BLaER1 (cell line): ENCODE results near the gene ZFP69B.

Experiments used
- H3K27ac ChIP-seq: shearing (Covaris generic); formaldehyde crosslinking; 2 replicates; pipeline ENCODE4 v1.8.1; 2022
- H3K27me3 ChIP-seq: shearing (Covaris generic); formaldehyde crosslinking; 2 replicates; pipeline ENCODE4 v1.8.1; 2022
- H3K36me3 ChIP-seq: shearing (Covaris generic); formaldehyde crosslinking; 2 replicates; pipeline ENCODE4 v1.8.1; 2022
- H3K4me1 ChIP-seq: shearing (Covaris generic); formaldehyde crosslinking; 2 replicates; pipeline ENCODE4 v1.8.1; 2022
- H3K4me2 ChIP-seq: shearing (Covaris generic); formaldehyde crosslinking; 2 replicates; pipeline ENCODE4 v1.8.1; 2022
- H3K4me3 ChIP-seq: shearing (Covaris generic); formaldehyde crosslinking; 2 replicates; pipeline ENCODE4 v1.8.1; 2022
- H3K9ac ChIP-seq: shearing (Covaris generic); formaldehyde crosslinking; 2 replicates; pipeline ENCODE4 v1.8.1; 2022
- H3K9me3 ChIP-seq: shearing (Covaris generic); formaldehyde crosslinking; 2 replicates; pipeline ENCODE4 v1.8.1; 2022
- H4K20me1 ChIP-seq: shearing (Covaris generic); formaldehyde crosslinking; 2 replicates; pipeline ENCODE4 v1.8.1; 2022
- Cebpa-rat ChIP-seq: shearing (Covaris generic); IDR thresholded peaks from 2 replicates; pipeline ENCODE4 v1.8.1; 2022

ZFP69B gene

DNA sequence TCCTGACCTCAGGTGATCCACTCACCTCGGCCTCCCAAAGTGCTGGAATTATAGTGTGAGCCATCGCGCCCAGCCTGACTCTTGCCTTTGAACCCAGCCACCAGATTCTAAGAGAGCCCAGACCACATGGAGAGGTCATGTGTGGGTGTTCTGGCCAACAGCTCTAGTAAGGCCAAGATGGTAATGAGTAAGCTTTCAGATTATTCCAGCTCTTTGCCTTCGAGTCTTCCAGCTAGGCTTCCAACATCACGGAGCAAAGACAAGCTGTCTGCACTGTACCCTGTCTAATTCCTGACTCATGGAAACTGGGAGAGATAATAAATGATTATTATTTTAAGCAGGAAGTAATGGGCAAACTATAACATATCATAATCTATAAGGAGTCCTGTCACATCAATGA lies 14.8 kb upstream of the ZFP69B start:
- Histone ChIP-seq H4K20me1 (no peaks in the 10 kb centered on the region), H3K36me3 (no peaks in the 10 kb centered on the region), H3K4me1 (peaks cover 6% of the 10 kb centered on the region), H3K4me3 (no peak overlapping the region), H3K27ac (no peak overlapping the region), H3K4me2 (no peak overlapping the region), H3K27me3 (no peaks in the 10 kb centered on the region), H3K9me3 (peaks cover 13% of the 10 kb centered on the region; the same call in 1 of the 2 replicates), H3K9ac (no peak overlapping the region)
- TF ChIP-seq Cebpa-rat = no peak

DNA sequence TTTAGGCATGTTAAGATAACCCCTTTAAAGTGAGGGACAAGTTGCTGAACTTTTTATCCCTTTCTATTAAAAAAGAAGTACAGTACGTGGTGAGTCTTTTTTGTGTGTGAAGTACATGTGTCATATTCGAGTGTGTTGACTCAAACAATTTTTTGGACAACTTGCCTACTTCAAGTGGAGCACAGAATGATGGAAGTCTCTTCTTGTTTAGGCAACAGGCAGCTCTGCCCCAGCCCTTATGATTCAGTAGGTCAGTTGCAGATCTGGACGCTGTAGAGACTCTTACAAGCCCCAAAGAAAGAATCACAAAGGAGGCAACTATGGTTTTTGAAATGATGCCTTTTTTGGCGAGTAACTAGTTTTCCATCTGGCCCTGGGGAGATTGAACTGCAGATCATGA lies 14.4 kb upstream of the ZFP69B start:
- H3K4me2 ChIP-seq = no peak overlapping the region
- no peak for TF ChIP-seq Cebpa-rat
- H3K27ac ChIP-seq = no peak overlapping the region
- peaks cover 9% of the 10 kb centered on the region; the same call in 1 of the 2 replicates for H3K9me3 ChIP-seq
- H3K27me3 ChIP-seq = no peaks in the 10 kb centered on the region
- H3K4me3 ChIP-seq = no peak overlapping the region
- no peaks in the 10 kb centered on the region for H4K20me1 ChIP-seq
- no peak overlapping the region for H3K9ac ChIP-seq
- no peaks in the 10 kb centered on the region for H3K36me3 ChIP-seq
- peaks cover 2% of the 10 kb centered on the region for H3K4me1 ChIP-seq

DNA sequence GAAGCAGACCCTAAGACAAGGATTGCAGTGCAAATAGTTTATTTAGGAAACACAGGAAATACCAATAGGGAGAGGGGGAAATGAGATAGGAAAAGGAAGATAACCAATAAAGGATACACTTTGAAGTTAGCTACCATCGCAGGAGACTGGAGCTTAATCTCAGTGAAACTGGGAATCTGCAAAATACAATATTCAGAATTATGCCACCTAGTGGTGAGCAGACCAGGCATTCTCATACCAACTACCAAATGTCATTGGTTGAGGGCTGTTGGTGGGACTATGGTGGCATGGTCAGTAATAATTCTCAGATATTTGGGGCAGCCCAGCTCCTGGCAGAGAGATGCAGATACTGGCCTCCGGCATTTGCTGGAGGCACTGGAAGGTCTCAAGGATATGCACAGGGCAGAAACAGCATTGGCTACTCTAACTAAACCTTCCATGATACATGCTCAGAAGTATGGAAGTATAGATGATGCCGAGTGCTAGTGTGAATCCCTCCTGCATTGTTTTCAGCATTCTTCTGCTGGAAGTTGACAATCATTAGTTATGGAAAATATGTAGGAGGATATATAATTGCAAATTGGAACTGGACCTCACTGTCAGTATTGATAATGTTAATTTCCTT lies 11.8 kb upstream of the ZFP69B start:
- H3K9me3 ChIP-seq = peaks cover 11% of the 10 kb centered on the region; the same call in 1 of the 2 replicates
- H3K4me3 ChIP-seq = no peak overlapping the region
- no peaks in the 10 kb centered on the region for H3K36me3 ChIP-seq
- no peak overlapping the region for H3K4me2 ChIP-seq
- H4K20me1 ChIP-seq = no peaks in the 10 kb centered on the region
- H3K27ac ChIP-seq = no peak overlapping the region
- TF ChIP-seq Cebpa-rat = no peak
- no peaks in the 10 kb centered on the region for H3K27me3 ChIP-seq
- no peak overlapping the region for H3K9ac ChIP-seq
- H3K4me1 ChIP-seq = no peaks in the 10 kb centered on the region

DNA sequence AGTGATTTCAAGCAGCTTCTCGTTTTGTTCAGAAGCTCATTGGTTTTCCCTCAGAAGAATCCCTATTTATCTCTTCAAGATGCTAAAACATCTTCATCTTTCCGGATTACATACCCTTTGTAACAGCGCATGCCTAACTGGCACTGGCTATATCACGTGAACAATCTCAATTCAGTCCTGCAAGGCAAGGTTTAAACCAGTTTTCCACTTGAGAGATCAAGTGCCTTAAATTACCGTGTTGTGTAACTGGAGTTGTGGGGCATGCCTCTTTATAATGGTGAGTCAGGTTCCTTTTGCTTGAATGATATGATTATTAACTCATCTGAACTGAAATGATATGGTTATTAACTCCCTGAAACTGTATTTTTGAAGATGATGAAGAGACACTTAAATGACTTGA lies 11.0 kb upstream of the ZFP69B start:
- H3K36me3 ChIP-seq = no peaks in the 10 kb centered on the region
- no peaks in the 10 kb centered on the region for H3K4me1 ChIP-seq
- no peak overlapping the region for H3K27ac ChIP-seq
- no peak overlapping the region for H3K9ac ChIP-seq
- H3K9me3 ChIP-seq = peaks cover 14% of the 10 kb centered on the region; the same call in 1 of the 2 replicates
- H3K4me2 ChIP-seq = no peak overlapping the region
- H3K4me3 ChIP-seq = no peak overlapping the region
- TF ChIP-seq Cebpa-rat = no peak
- H3K27me3 ChIP-seq = no peaks in the 10 kb centered on the region
- H4K20me1 ChIP-seq = no peaks in the 10 kb centered on the region

DNA sequence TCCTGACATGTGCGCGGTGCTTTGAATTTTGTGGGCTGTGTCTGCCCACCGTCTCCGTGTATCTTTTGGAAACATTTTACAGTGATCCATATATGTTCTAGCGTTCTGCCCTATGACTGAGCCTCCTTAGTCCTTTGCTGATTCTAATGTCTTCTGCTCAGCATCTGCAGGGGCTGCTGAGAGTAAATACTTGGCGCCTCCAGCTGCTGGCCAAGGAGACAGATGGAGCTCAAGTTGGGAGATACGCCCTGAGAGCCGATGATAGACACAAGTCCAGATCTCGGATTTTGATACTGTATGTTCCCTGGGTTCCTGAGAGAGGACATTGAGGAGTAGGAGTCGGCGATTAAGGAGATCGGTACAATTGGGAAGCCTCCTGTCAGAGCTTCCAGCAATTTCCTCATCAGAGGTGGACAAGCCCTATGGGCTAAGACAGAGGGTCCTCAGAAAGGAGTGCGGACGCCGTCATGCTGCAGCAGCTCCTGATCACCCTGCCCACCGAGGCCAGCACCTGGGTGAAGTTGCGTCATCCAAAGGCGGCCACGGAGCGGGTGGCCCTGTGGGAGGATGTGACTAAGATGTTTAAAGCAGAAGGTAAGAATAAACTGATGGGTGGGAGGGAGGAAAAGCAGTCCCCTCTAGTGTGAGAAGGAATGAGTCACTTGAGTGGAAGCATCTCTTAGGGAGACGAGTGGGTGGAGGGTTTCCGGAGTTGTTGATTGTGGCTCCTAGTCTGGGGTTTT lies 390 bp downstream of the ZFP69B start:
- peak overlapping the region; percentile 75 for H3K4me2 ChIP-seq
- H3K36me3 ChIP-seq = peaks cover 27% of the 10 kb centered on the region
- peaks cover 61% of the 10 kb centered on the region for H3K9me3 ChIP-seq
- H3K4me1 ChIP-seq = peaks cover 21% of the 10 kb centered on the region
- H3K9ac ChIP-seq = peak overlapping the region; percentile 84
- H3K27ac ChIP-seq = peak overlapping the region; percentile 85
- H3K4me3 ChIP-seq = peak overlapping the region; percentile 80
- no peaks in the 10 kb centered on the region for H4K20me1 ChIP-seq
- peak; percentile 83 for TF ChIP-seq Cebpa-rat
- no peaks in the 10 kb centered on the region for H3K27me3 ChIP-seq

DNA sequence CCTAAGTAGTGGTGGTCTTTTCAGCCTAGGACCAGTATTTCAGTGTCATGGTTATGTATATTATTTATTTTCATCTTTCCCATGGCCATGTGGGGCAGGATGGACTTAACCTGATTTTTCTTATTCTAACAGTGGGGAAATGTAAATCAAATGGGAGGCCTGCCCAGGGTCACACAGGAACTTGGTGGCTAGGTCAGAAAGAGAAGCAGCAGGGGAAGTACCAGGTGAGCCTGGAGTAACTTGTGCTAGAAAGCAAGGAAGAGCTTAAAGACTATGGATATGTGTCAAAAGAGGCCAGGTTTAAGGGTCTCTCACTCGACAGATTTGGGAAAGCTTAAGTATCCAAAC lies 936 bp downstream of the ZFP69B start:
- peak overlapping the region; percentile 84 for H3K9ac ChIP-seq

DNA sequence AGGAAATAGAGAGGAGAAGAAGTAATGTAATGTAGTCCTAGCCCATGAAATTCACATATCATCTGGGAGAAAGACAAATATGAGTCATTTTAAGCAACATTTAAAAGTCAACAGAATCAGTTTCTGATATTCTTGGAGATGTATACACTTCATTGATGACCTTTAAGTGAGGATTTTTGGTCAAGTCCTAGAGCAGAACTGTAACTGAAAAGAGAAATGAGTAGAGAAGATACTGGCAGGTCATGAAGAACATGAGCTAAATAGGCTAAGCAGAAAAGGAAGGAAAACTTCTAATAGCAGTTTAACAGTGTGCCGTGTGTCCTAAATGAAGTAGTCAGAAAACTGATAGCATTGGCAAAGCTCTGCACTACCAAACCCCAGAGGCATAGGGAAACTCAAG lies 4.6 kb downstream of the ZFP69B start:
- Histone ChIP-seq H4K20me1 (no peaks in the 10 kb centered on the region), H3K27me3 (no peaks in the 10 kb centered on the region), H3K4me2 (no peak overlapping the region), H3K9ac (no peak overlapping the region), H3K9me3 (peaks cover 84% of the 10 kb centered on the region), H3K27ac (no peak overlapping the region), H3K4me3 (peak overlapping the region; percentile 23; the same call in 1 of the 2 replicates), H3K36me3 (peaks cover 68% of the 10 kb centered on the region), H3K4me1 (peaks cover 13% of the 10 kb centered on the region)
- TF ChIP-seq Cebpa-rat = no peak

More for the DNA sequence above, 936 bp downstream of the ZFP69B start:
- peaks cover 32% of the 10 kb centered on the region for H3K36me3 ChIP-seq
- peak overlapping the region; percentile 75 for H3K4me2 ChIP-seq
- H4K20me1 ChIP-seq = no peaks in the 10 kb centered on the region
- no peak for TF ChIP-seq Cebpa-rat
- peaks cover 21% of the 10 kb centered on the region for H3K4me1 ChIP-seq
- peak overlapping the region; percentile 80 for H3K4me3 ChIP-seq
- peak overlapping the region; percentile 85 for H3K27ac ChIP-seq
- peaks cover 61% of the 10 kb centered on the region for H3K9me3 ChIP-seq
- H3K27me3 ChIP-seq = no peaks in the 10 kb centered on the region

DNA sequence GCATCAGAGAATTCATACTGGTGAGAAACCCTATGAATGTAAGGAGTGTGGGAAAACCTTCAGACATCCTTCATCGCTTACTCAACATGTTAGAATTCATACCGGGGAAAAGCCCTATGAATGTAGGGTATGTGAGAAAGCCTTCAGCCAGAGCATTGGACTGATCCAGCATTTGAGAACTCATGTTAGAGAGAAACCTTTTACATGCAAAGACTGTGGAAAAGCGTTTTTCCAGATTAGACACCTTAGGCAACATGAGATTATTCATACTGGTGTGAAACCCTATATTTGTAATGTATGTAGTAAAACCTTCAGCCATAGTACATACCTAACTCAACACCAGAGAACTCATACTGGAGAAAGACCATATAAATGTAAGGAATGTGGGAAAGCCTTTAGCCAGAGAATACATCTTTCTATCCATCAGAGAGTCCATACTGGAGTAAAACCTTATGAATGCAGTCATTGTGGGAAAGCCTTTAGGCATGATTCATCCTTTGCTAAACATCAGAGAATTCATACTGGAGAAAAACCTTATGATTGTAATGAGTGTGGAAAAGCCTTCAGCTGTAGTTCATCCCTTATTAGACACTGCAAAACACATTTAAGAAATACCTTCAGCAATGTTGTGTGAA lies 12.8 kb downstream of the ZFP69B start:
- Histone ChIP-seq H3K27ac (no peak overlapping the region), H3K9me3 (peaks cover 100% of the 10 kb centered on the region), H3K36me3 (peaks cover 99% of the 10 kb centered on the region)

DNA sequence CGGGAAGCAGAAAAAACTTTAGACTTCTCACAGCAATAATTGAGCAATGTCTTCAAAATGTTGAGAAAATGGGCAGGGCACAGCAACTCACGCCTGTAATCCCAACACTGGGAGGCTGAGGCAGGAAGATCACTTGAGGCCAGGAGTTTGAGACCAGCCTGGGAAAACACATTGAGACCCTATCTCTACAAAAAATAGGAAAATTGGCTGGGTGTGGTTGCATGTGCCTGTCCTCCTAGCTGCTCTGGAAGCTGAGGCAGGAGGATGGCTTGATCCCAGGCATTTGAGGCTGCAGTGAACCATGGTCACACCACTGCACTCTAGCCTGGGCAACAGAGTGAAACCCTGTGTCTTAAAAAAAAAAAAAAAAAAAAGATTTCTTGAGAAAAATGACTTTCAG lies 19.1 kb downstream of the ZFP69B start:
- Histone ChIP-seq H4K20me1 (no peaks in the 10 kb centered on the region), H3K9me3 (peaks cover 97% of the 10 kb centered on the region), H3K27me3 (no peaks in the 10 kb centered on the region), H3K4me1 (no peaks in the 10 kb centered on the region), H3K36me3 (peaks cover 50% of the 10 kb centered on the region), H3K4me2 (no peak overlapping the region), H3K4me3 (no peak overlapping the region), H3K9ac (no peak overlapping the region), H3K27ac (no peak overlapping the region)
- no peak for TF ChIP-seq Cebpa-rat

More for the DNA sequence above, 12.8 kb downstream of the ZFP69B start:
- Histone ChIP-seq H3K4me3 (peak overlapping the region; percentile 37; the same call in 1 of the 2 replicates), H3K27me3 (no peaks in the 10 kb centered on the region), H3K4me2 (no peak overlapping the region), H4K20me1 (no peaks in the 10 kb centered on the region), H3K9ac (no peak overlapping the region), H3K4me1 (no peaks in the 10 kb centered on the region)
- TF ChIP-seq Cebpa-rat = no peak

DNA sequence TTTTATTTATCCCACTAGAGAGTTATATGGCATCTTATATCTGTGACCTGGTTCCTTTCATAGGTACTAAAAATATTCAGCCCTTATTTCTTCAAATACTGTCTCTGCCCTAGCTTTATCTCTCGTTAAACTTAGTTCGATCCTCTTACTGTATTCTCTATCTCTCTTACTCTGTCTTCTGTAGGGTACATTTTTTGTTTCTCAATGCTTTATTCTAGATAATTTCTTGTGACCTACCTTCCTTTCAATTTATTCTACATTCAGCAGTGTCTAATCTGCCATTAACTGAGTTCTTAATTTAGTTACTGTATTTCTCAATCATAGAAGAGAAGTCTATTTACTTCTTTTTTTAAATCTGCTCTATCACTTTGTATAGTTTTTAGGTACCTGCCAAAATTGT lies 25.0 kb downstream of the ZFP69B start:
- no peak overlapping the region for H3K4me2 ChIP-seq
- TF ChIP-seq Cebpa-rat = no peak
- peaks cover 22% of the 10 kb centered on the region for H3K4me1 ChIP-seq
- peaks cover 10% of the 10 kb centered on the region for H3K36me3 ChIP-seq
- H3K9me3 ChIP-seq = peaks cover 64% of the 10 kb centered on the region
- no peaks in the 10 kb centered on the region for H3K27me3 ChIP-seq
- H3K9ac ChIP-seq = no peak overlapping the region
- H4K20me1 ChIP-seq = no peaks in the 10 kb centered on the region
- no peak overlapping the region for H3K4me3 ChIP-seq
- H3K27ac ChIP-seq = no peak overlapping the region
